ENCODE data around the gene TMEM139. TPM values are rescaled to one million over a fixed set of nuclear protein-coding genes. Genes with fewer than 3 reads are reported as not detected.

The TMEM139 gene
- total RNA-seq, 4 donors from 2014 or later: 2.2 to 11.1 TPM; not detected in 2

- intact Hi-C loops (cut with DNase I; ENCODE audit: low total_unique reads): no loop called here
- DNase-seq: no peak
- Histone ChIP-seq H3K9me3 (no peaks in the 10 kb centered on the region), H3K4me3 (no peak overlapping the region), H3K27me3 (no peaks in the 10 kb centered on the region), H3K36me3 (no peaks in the 10 kb centered on the region), H3K4me1 (no peaks in the 10 kb centered on the region), H3K27ac (no peak overlapping the region)
- no peak for TF ChIP-seq POLR2A (IDR thresholded peaks at IDR 0.05)
- no peak for TF ChIP-seq CTCF (IDR thresholded peaks at IDR 0.05)
Observed at GRCh38 chr7:143299346-143299745, 14.6 kb downstream of the TMEM139 start.

- Histone ChIP-seq H3K27me3 (no peaks in the 10 kb centered on the region), H3K4me3 (no peak overlapping the region), H3K9me3 (no peaks in the 10 kb centered on the region), H3K27ac (no peak overlapping the region), H3K36me3 (no peaks in the 10 kb centered on the region), H3K4me1 (no peaks in the 10 kb centered on the region)
- intact Hi-C loops (cut with DNase I; ENCODE audit: low total_unique reads): no loop called here
- DNase-seq: no peak
- no peak for TF ChIP-seq POLR2A (IDR thresholded peaks at IDR 0.05)
- TF ChIP-seq CTCF (IDR thresholded peaks at IDR 0.05): peak in 2 of 4 experiments; percentile 20 to 32
Observed at GRCh38 chr7:143299840-143300239, 15.1 kb downstream of the TMEM139 start.

- Histone ChIP-seq H3K27me3 (no peaks in the 10 kb centered on the region), H3K4me1 (no peaks in the 10 kb centered on the region), H3K27ac (no peak overlapping the region), H3K4me3 (no peak overlapping the region), H3K36me3 (no peaks in the 10 kb centered on the region), H3K9me3 (no peaks in the 10 kb centered on the region)
- no peak for DNase-seq
- intact Hi-C loops (cut with DNase I; ENCODE audit: low total_unique reads): no loop called here
- TF ChIP-seq POLR2A (IDR thresholded peaks at IDR 0.05) (no peak), CTCF (IDR thresholded peaks at IDR 0.05) (no peak)
Observed at GRCh38 chr7:143300959-143301935, 16.5 kb downstream of the TMEM139 start.

GRCh38 chr7:143303733-143304132 is 19.0 kb downstream of the TMEM139 start:
- no peak for DNase-seq
- no peaks in the 10 kb centered on the region for H3K36me3 ChIP-seq
- intact Hi-C loops (cut with DNase I; ENCODE audit: low total_unique reads): no loop called here
- H3K4me3 ChIP-seq: no peak overlapping the region
- H3K9me3 ChIP-seq: no peaks in the 10 kb centered on the region
- TF ChIP-seq CTCF (IDR thresholded peaks at IDR 0.05) (no peak), POLR2A (IDR thresholded peaks at IDR 0.05) (no peak)
- no peak overlapping the region for H3K27ac ChIP-seq
- H3K27me3 ChIP-seq: no peaks in the 10 kb centered on the region
- H3K4me1 ChIP-seq: no peaks in the 10 kb centered on the region

GRCh38 chr7:143304938-143305337 is 20.2 kb downstream of the TMEM139 start:
- H3K27me3 ChIP-seq: no peaks in the 10 kb centered on the region
- DNase-seq: no peak
- no peak for TF ChIP-seq CTCF (IDR thresholded peaks at IDR 0.05)
- TF ChIP-seq POLR2A (IDR thresholded peaks at IDR 0.05): no peak
- intact Hi-C loops (cut with DNase I; ENCODE audit: low total_unique reads): no loop called here
- no peaks in the 10 kb centered on the region for H3K4me1 ChIP-seq
- H3K4me3 ChIP-seq: no peak overlapping the region
- H3K27ac ChIP-seq: no peak overlapping the region
- H3K36me3 ChIP-seq: no peaks in the 10 kb centered on the region
- H3K9me3 ChIP-seq: no peaks in the 10 kb centered on the region
